ENCODE data around the gene HERC4.

HERC4 gene

DNA sequence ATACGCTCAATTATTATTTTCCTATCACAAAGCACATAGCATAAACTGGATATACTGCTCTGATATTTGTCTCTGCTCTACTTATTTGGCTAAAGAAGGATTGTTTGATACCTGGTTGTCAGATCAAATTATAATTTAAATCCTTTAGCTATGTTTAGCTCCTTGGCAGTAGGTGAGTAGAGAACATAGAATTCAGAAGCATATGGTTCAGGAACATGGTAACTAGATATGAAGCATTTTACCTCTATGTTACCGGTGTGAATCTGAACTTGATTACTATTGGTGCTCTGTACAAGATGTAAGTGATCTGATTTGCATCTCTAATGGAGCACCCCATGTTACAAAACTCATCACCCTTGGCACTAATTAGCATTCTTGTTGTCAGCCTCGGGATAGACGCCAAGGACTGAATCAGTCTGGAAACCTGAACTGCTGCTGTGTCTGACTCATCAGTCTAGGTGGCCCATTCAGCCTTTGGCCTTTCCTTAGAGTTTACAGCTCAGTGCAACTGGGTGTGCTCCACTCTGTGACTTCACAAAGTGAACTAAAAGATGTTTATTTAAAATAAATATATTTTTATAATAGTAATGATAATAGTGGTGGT lies 21.9 kb upstream of the HERC4 start:
- peak; percentile 77 for DNase-seq (ENCODE audit: extremely low read depth, low read depth)
- TF ChIP-seq, protein P1, sequence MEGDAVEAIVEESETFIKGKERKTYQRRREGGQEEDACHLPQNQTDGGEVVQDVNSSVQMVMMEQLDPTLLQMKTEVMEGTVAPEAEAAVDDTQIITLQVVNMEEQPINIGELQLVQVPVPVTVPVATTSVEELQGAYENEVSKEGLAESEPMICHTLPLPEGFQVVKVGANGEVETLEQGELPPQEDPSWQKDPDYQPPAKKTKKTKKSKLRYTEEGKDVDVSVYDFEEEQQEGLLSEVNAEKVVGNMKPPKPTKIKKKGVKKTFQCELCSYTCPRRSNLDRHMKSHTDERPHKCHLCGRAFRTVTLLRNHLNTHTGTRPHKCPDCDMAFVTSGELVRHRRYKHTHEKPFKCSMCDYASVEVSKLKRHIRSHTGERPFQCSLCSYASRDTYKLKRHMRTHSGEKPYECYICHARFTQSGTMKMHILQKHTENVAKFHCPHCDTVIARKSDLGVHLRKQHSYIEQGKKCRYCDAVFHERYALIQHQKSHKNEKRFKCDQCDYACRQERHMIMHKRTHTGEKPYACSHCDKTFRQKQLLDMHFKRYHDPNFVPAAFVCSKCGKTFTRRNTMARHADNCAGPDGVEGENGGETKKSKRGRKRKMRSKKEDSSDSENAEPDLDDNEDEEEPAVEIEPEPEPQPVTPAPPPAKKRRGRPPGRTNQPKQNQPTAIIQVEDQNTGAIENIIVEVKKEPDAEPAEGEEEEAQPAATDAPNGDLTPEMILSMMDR (IDR thresholded peaks at IDR 0.05; ENCODE audit: low read depth, low read length, missing control alignments), result no peak
- H3K4me3 ChIP-seq (replicated peaks; ENCODE audit: low read depth, low read length), result no peak overlapping the region

DNA sequence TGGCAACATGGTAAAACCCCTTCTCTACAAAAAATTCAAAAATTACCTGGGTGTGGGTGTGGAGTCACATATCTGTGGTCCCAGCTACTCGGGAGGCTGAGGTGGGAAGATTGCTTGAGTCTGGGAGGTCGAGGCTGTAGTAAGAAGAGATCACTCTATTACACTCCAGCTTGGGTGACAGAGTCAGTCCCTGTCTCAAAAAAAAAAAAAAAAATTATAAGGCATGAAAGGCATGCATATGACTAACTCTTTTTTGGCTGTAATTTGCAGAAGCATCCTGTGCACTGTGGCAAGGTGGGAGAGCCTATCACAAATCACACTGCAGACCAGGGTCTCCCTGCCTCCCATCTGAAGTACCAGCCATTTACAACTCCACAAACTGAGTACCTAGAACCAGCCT lies 20.1 kb upstream of the HERC4 start:
- DNase-seq (ENCODE audit: extremely low read depth, low read depth), result no peak
- TF ChIP-seq, protein P1 (IDR thresholded peaks at IDR 0.05; ENCODE audit: low read depth, low read length, missing control alignments), result no peak
- H3K4me3 ChIP-seq (replicated peaks; ENCODE audit: low read depth, low read length), result no peak overlapping the region

DNA sequence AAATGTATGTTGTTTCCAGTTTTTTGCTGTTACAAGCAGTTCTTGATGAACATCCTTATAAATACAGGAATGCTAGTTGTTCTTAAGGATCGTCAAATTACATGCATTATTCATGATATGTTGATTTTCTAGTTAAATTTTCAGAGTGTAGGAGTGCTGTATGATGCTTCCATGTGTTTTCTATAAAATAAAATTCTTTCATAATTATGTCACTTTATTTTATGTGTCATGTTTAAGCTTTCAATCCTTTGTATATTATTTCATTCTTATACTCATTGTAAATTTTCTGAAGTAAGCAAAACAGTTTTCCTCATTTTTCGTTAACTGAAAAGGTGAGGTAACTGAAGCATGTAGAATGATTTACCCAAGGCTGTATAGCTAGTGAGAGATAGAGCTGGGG lies 17.4 kb upstream of the HERC4 start:
- H3K4me3 ChIP-seq (replicated peaks; ENCODE audit: low read depth, low read length), result no peak overlapping the region
- TF ChIP-seq, protein P1 (IDR thresholded peaks at IDR 0.05; ENCODE audit: low read depth, low read length, missing control alignments), result no peak
- no peak for DNase-seq (ENCODE audit: extremely low read depth, low read depth)

DNA sequence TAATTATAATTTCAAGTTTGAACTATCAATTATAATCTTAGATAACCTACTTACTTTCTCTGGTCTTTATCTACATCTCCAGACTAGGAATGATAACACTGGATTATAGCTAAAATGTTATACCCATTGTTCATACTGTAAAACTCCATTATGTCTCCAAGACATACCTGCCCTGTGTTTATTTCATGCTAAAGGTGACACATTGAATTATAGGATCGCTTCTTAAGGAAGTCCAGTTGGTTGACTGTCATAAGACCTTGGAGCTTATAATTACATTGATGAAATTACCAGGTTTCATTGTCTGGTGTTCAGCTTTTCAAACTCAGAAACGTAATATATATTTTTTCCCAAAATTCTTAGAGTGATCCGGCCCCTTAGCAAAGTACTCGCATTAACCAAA lies 15.5 kb upstream of the HERC4 start:
- no peak for DNase-seq (ENCODE audit: extremely low read depth, low read depth)
- H3K4me3 ChIP-seq (replicated peaks; ENCODE audit: low read depth, low read length), result no peak overlapping the region
- TF ChIP-seq, protein P1 (IDR thresholded peaks at IDR 0.05; ENCODE audit: low read depth, low read length, missing control alignments), result no peak

DNA sequence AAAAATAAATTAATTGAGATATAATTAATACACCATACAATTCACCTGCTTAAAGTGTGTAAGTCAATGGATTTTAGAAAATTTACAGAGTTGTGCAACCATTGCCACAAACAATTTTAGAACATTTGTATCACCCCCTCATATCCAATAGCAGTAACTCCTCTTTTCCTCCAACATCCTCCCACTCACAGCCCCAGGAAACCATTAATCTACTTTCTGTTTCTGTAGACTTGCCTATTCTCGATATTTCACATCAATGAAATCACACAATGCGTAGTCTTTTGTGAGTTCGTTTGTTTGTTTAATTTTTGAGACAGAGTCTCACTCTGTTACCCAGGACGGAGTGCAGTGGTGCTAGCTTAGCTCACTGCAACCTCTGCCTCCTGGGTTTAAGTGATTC lies 13.7 kb upstream of the HERC4 start:
- no peak for DNase-seq (ENCODE audit: extremely low read depth, low read depth)
- TF ChIP-seq, protein P1 (IDR thresholded peaks at IDR 0.05; ENCODE audit: low read depth, low read length, missing control alignments), result no peak
- H3K4me3 ChIP-seq (replicated peaks; ENCODE audit: low read depth, low read length), result no peak overlapping the region

DNA sequence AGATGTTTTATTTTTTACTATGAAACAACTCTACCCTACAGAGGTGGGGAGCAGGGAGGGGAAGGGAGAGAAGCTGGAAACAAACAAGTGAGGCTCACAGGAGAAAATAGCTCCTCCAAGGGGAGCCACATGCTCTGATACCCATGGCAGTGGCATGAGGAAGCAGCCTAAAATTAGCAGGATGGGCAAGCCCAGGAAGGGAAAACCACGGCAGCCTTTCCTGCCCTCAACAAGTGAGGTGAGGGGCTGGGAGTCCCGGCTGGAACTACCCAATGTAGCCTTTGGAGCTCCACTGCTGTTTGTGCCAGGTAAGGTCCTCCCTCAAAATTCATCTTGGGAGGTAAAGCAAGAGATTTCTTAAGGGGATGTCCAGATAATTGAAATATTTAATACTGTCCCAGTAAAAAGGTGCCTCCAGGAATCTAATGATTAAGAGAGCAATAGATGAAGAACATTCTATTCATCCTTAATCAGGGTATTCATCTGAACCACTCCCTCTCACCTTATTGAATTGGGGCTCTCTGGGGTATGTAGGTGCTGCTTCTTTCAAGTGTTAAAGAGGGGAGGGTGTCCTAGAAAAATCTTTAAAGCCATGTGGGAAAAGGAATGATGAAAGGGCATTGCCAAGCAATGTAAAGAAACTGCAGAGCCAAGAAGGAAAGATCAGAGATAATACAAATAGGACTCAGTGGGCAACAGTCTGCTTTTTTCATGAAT lies 12.8 kb upstream of the HERC4 start:
- no peak overlapping the region for H3K4me3 ChIP-seq (replicated peaks; ENCODE audit: low read depth, low read length)
- TF ChIP-seq, protein P1 (IDR thresholded peaks at IDR 0.05; ENCODE audit: low read depth, low read length, missing control alignments), result no peak
- no peak for DNase-seq (ENCODE audit: extremely low read depth, low read depth)
